H1 (cell line): Measurements from ENCODE around the gene GTF2H1. TPM values are rescaled to one million over a fixed set of nuclear protein-coding genes. Genes with fewer than 3 reads are reported as not detected.

ENCODE experiments used
- BCL11A ChIP-seq, 2 experiments: IDR thresholded peaks; one replicate each; pipeline ENCODE4 v1.6.1; 2011; ENCODE audit warnings: low read depth in 2 of 2, low read length in 2 of 2, mild to moderate bottlenecking in 2 of 2
- CHD1 ChIP-seq: IDR thresholded peaks from 2 replicates; pipeline ENCODE4 v1.6.1; 2012; ENCODE audit warnings: low read depth, low read length, improper control_type of control experiment
- CTBP2 ChIP-seq: IDR thresholded peaks from 2 replicates; pipeline ENCODE4 v1.7.0; 2011; ENCODE audit warnings: borderline replicate concordance, mild to moderate bottlenecking, moderate library complexity, mixed read lengths, low read length; ENCODE audit not compliant: insufficient read depth, insufficient read length
- GTF2F1 ChIP-seq: IDR thresholded peaks from 2 replicates; pipeline ENCODE4 v1.6.1; 2012; ENCODE audit warnings: low read depth, low read length, improper control_type of control experiment, borderline replicate concordance
- POLR2AphosphoS5 ChIP-seq: IDR thresholded peaks from 2 replicates; pipeline ENCODE4 v1.6.1; 2011; ENCODE audit warnings: low read depth, low read length
- RAD21 ChIP-seq, 2 experiments: IDR thresholded peaks in 1 of 2; conservative IDR thresholded peaks in 1 of 2; 2 replicates each; pipeline ENCODE4 v1.6.1; 2011; ENCODE audit warnings: low read depth in 2 of 2, low read length in 2 of 2, improper control_type of control experiment in 1 of 2, inconsistent platforms in 1 of 2, mild to moderate bottlenecking in 1 of 2, moderate library complexity in 1 of 2
- RNF2 ChIP-seq: fragments of 200-900, 300-1000 bp; sonication (generic); IDR thresholded peaks from 2 replicates; pipeline ENCODE4 v1.7.1; 2016; ENCODE audit warnings: borderline replicate concordance, low read depth, mild to moderate bottlenecking, antibody characterized with exemption, low read length; ENCODE audit not compliant: poor library complexity, severe bottlenecking; ENCODE audit errors: missing control alignments
- ZNF274 ChIP-seq: IDR thresholded peaks from 2 replicates; pipeline ENCODE4 v1.7.0; 2012; ENCODE audit warnings: low read length, borderline replicate concordance; ENCODE audit errors: extremely low read depth
- polyA plus RNA-seq, 7 experiments: library from polyadenylated mRNA; depleted of rRNA in 3 of 7; stranded (reverse) in 5 of 7; unstranded in 2 of 7; fragments of >200 nt in 5 of 7; fragments of 200-250 nt in 2 of 7; gene quantifications; 1 replicate in 5 of 7; 2 replicates in 1 of 7; 4 replicates in 1 of 7; pipeline versions ENCODE4 v1.2.1 to v1.2.3, GENCODE V29; 2011 to 2013; ENCODE audit warnings: missing spikeins in 2 of 7, mixed read lengths in 2 of 7
- total RNA-seq: library from RNA; stranded (reverse); fragmentation: NEBNext Ultra II Directional; extraction: Animal tissue kit (Norgen Biotek cat#: 25700); gene quantifications from 2 replicates; pipeline ENCODE4 v1.2.1, GENCODE V29; 2021
- TF ChIP-seq, protein P1 (sequence below): fragments of 300-600 bp; sonication (generic); IDR thresholded peaks from 2 replicates; pipeline ENCODE4 v1.7.1; 2012; ENCODE audit warnings: low read length, moderate library complexity, mild to moderate bottlenecking, inconsistent platforms; ENCODE audit not compliant: insufficient replicate concordance

GTF2H1 gene
- total and polyA plus RNA-seq, 2 of the 8 experiments (the other 6 are each of a cell fraction or from before 2014, with no cell fraction given): 9.1 to 26.3 TPM

DNA sequence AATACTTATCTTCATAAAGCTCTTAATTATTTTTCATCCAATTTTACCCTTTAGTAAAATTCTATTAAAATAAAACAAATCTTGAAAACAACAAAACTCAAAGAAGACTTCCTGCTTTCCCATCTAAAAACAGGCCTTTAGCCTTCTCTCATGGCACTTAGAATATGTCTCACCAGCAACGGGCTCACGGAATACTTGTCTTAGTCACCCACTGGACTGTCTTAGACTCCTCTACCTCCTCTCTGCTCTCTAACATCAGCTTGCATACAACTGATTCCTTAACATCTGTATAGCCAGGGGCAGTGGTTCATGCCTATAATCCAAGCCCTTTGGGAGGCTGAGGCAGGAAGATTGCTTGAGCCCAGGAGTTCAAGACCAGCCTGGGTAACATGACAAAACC is 14.1 kb upstream of the GTF2H1 start (continued):
- TF ChIP-seq, protein P1, sequence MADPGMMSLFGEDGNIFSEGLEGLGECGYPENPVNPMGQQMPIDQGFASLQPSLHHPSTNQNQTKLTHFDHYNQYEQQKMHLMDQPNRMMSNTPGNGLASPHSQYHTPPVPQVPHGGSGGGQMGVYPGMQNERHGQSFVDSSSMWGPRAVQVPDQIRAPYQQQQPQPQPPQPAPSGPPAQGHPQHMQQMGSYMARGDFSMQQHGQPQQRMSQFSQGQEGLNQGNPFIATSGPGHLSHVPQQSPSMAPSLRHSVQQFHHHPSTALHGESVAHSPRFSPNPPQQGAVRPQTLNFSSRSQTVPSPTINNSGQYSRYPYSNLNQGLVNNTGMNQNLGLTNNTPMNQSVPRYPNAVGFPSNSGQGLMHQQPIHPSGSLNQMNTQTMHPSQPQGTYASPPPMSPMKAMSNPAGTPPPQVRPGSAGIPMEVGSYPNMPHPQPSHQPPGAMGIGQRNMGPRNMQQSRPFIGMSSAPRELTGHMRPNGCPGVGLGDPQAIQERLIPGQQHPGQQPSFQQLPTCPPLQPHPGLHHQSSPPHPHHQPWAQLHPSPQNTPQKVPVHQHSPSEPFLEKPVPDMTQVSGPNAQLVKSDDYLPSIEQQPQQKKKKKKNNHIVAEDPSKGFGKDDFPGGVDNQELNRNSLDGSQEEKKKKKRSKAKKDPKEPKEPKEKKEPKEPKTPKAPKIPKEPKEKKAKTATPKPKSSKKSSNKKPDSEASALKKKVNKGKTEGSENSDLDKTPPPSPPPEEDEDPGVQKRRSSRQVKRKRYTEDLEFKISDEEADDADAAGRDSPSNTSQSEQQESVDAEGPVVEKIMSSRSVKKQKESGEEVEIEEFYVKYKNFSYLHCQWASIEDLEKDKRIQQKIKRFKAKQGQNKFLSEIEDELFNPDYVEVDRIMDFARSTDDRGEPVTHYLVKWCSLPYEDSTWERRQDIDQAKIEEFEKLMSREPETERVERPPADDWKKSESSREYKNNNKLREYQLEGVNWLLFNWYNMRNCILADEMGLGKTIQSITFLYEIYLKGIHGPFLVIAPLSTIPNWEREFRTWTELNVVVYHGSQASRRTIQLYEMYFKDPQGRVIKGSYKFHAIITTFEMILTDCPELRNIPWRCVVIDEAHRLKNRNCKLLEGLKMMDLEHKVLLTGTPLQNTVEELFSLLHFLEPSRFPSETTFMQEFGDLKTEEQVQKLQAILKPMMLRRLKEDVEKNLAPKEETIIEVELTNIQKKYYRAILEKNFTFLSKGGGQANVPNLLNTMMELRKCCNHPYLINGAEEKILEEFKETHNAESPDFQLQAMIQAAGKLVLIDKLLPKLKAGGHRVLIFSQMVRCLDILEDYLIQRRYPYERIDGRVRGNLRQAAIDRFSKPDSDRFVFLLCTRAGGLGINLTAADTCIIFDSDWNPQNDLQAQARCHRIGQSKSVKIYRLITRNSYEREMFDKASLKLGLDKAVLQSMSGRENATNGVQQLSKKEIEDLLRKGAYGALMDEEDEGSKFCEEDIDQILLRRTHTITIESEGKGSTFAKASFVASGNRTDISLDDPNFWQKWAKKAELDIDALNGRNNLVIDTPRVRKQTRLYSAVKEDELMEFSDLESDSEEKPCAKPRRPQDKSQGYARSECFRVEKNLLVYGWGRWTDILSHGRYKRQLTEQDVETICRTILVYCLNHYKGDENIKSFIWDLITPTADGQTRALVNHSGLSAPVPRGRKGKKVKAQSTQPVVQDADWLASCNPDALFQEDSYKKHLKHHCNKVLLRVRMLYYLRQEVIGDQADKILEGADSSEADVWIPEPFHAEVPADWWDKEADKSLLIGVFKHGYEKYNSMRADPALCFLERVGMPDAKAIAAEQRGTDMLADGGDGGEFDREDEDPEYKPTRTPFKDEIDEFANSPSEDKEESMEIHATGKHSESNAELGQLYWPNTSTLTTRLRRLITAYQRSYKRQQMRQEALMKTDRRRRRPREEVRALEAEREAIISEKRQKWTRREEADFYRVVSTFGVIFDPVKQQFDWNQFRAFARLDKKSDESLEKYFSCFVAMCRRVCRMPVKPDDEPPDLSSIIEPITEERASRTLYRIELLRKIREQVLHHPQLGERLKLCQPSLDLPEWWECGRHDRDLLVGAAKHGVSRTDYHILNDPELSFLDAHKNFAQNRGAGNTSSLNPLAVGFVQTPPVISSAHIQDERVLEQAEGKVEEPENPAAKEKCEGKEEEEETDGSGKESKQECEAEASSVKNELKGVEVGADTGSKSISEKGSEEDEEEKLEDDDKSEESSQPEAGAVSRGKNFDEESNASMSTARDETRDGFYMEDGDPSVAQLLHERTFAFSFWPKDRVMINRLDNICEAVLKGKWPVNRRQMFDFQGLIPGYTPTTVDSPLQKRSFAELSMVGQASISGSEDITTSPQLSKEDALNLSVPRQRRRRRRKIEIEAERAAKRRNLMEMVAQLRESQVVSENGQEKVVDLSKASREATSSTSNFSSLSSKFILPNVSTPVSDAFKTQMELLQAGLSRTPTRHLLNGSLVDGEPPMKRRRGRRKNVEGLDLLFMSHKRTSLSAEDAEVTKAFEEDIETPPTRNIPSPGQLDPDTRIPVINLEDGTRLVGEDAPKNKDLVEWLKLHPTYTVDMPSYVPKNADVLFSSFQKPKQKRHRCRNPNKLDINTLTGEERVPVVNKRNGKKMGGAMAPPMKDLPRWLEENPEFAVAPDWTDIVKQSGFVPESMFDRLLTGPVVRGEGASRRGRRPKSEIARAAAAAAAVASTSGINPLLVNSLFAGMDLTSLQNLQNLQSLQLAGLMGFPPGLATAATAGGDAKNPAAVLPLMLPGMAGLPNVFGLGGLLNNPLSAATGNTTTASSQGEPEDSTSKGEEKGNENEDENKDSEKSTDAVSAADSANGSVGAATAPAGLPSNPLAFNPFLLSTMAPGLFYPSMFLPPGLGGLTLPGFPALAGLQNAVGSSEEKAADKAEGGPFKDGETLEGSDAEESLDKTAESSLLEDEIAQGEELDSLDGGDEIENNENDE: no peak
- TF ChIP-seq CTBP2: no peak
- no peak for TF ChIP-seq BCL11A (IDR thresholded peaks at IDR 0.05; ENCODE audit: low read depth in 2 of 2, low read length in 2 of 2)
- TF ChIP-seq POLR2AphosphoS5: no peak
- no peak for TF ChIP-seq ZNF274
- no peak for TF ChIP-seq RAD21 (IDR thresholded peaks at IDR 0.05 in 1 of 2, conservative IDR thresholded peaks at IDR 0.05 in 1 of 2; ENCODE audit: low read depth in 2 of 2, low read length in 2 of 2)
- TF ChIP-seq RNF2: no peak
- no peak for TF ChIP-seq CHD1
- TF ChIP-seq GTF2F1: no peak
